H9 (cell line): ENCODE data around the gene H6PD. TPM values are rescaled to one million over a fixed set of nuclear protein-coding genes. Genes with fewer than 3 reads are reported as not detected.

Experiments
- DNase-seq: peaks from one replicate; pipeline ENCODE4 v3.0.0-alpha.2; 2017
- H2AFZ ChIP-seq: one replicate; pipeline ENCODE4 v1.6.1; 2013; ENCODE audit warnings: mild to moderate bottlenecking, low read length, control low read depth, moderate library complexity
- H2AK5ac ChIP-seq: 2 replicates; pipeline ENCODE4 v1.6.1; 2013; ENCODE audit warnings: low read length, control low read depth, mixed read lengths; ENCODE audit not compliant: insufficient read length
- H2BK120ac ChIP-seq: one replicate; pipeline ENCODE4 v1.6.1; 2013; ENCODE audit warnings: low read depth, mild to moderate bottlenecking, low read length, control low read depth, inconsistent platforms; ENCODE audit not compliant: poor library complexity, severe bottlenecking
- H2BK12ac ChIP-seq: 2 replicates; pipeline ENCODE4 v1.6.1; 2013; ENCODE audit warnings: low read length, control low read depth, mixed read lengths, low read depth; ENCODE audit not compliant: insufficient read length
- H2BK15ac ChIP-seq: 2 replicates; pipeline ENCODE4 v1.6.1; 2013; ENCODE audit warnings: low read depth, low read length, control low read depth
- H2BK20ac ChIP-seq: one replicate; pipeline ENCODE4 v1.6.1; 2013; ENCODE audit warnings: low read depth, mild to moderate bottlenecking, low read length, control low read depth, inconsistent platforms; ENCODE audit not compliant: poor library complexity, severe bottlenecking
- H2BK5ac ChIP-seq: 2 replicates; pipeline ENCODE4 v1.6.1; 2013; ENCODE audit warnings: low read length, control low read depth, mixed read lengths; ENCODE audit not compliant: insufficient read length
- H3K14ac ChIP-seq: 2 replicates; pipeline ENCODE4 v1.6.1; 2013; ENCODE audit warnings: low read length, control low read depth; ENCODE audit not compliant: insufficient read depth
- H3K18ac ChIP-seq: 2 replicates; pipeline ENCODE4 v1.6.1; 2013; ENCODE audit warnings: low read depth, mild to moderate bottlenecking, mixed read lengths, low read length, control low read depth; ENCODE audit not compliant: insufficient read length
- H3K23ac ChIP-seq: 2 replicates; pipeline ENCODE4 v1.6.1; 2013; ENCODE audit warnings: low read length, control low read depth, mixed read lengths, low read depth; ENCODE audit not compliant: insufficient read length
- H3K23me2 ChIP-seq: 2 replicates; pipeline ENCODE4 v1.6.1; 2013; ENCODE audit warnings: low read depth, mild to moderate bottlenecking, mixed read lengths, low read length, control low read depth; ENCODE audit not compliant: insufficient read length, poor library complexity, severe bottlenecking
- H3K27ac ChIP-seq: 2 replicates; pipeline ENCODE4 v1.5.1; 2013; ENCODE audit warnings: low read length, control low read depth, mixed read lengths, low read depth; ENCODE audit not compliant: insufficient read length
- H3K27me3 ChIP-seq: 2 replicates; pipeline ENCODE4 v1.6.1; 2013; ENCODE audit warnings: low read length, control low read depth, inconsistent platforms; ENCODE audit not compliant: insufficient read depth
- H3K4ac ChIP-seq: 2 replicates; pipeline ENCODE4 v1.6.1; 2013; ENCODE audit warnings: low read depth, mild to moderate bottlenecking, control low read depth, inconsistent platforms, low read length, moderate library complexity
- H3K4me1 ChIP-seq: 2 replicates; pipeline ENCODE4 v1.6.1; 2013; ENCODE audit warnings: low read length, control low read depth, inconsistent platforms; ENCODE audit not compliant: insufficient read depth
- H3K4me2 ChIP-seq: 2 replicates; pipeline ENCODE4 v1.6.1; 2013; ENCODE audit warnings: low read length, control low read depth, mixed read lengths; ENCODE audit not compliant: insufficient read length, insufficient read depth
- H3K56ac ChIP-seq: 2 replicates; pipeline ENCODE4 v1.6.1; 2013; ENCODE audit warnings: low read depth, mild to moderate bottlenecking, mixed read lengths, low read length, control low read depth; ENCODE audit not compliant: insufficient read length
- H3K79me1 ChIP-seq: 2 replicates; pipeline ENCODE4 v1.6.1; 2013; ENCODE audit warnings: low read depth, mild to moderate bottlenecking, moderate library complexity, low read length, control low read depth, inconsistent platforms; ENCODE audit not compliant: insufficient read depth, poor library complexity, severe bottlenecking
- H3K79me2 ChIP-seq: 2 replicates; pipeline ENCODE4 v1.6.1; 2013; ENCODE audit warnings: low read length, control low read depth, inconsistent platforms; ENCODE audit not compliant: insufficient read depth
- H3K9ac ChIP-seq: 2 replicates; pipeline ENCODE4 v1.6.1; 2013; ENCODE audit warnings: low read length, control low read depth, mixed read lengths; ENCODE audit not compliant: insufficient read length; ENCODE audit errors: extremely low read depth
- H3K9me3 ChIP-seq: one replicate; pipeline ENCODE4 v1.6.1; 2013; ENCODE audit warnings: low read depth, low read length, inconsistent platforms; ENCODE audit not compliant: control insufficient read depth
- H3T11ph ChIP-seq: one replicate; pipeline ENCODE4 v1.6.1; 2013; ENCODE audit warnings: mild to moderate bottlenecking, low read length, control low read depth, inconsistent platforms
- H4K20me1 ChIP-seq: one replicate; pipeline ENCODE4 v1.6.1; 2013; ENCODE audit not compliant: control insufficient read depth, insufficient read length, insufficient read depth
- H4K5ac ChIP-seq: 2 replicates; pipeline ENCODE4 v1.6.1; 2013; ENCODE audit warnings: low read depth, mild to moderate bottlenecking, mixed read lengths, low read length, control low read depth; ENCODE audit not compliant: insufficient read length
- H4K8ac ChIP-seq: replicated peaks from 2 replicates; pipeline ENCODE4 v1.6.1; 2013; ENCODE audit warnings: low read length, control low read depth, mixed read lengths, low read depth; ENCODE audit not compliant: insufficient read length
- H4K91ac ChIP-seq: 2 replicates; pipeline ENCODE4 v1.6.1; 2013; ENCODE audit warnings: low read depth, mild to moderate bottlenecking, moderate library complexity, mixed read lengths, low read length, control low read depth; ENCODE audit not compliant: insufficient read length
- H3K27ac Mint-ChIP-seq, 3 experiments: 2 replicates in 2 of 3; 3 replicates in 1 of 3; pipeline ENCODE4 v1.8.0; 2020 to 2021; ENCODE audit warnings: mixed read lengths in 3 of 3, mild to moderate bottlenecking in 1 of 3, moderate library complexity in 1 of 3
- H3K27me3 Mint-ChIP-seq: 2 replicates; pipeline ENCODE4 v1.8.0; 2021; ENCODE audit warnings: low read depth, mild to moderate bottlenecking, moderate library complexity, mixed read lengths
- H3K36me3 Mint-ChIP-seq, 3 experiments: 2 replicates in 2 of 3; 3 replicates in 1 of 3; pipeline ENCODE4 v1.8.0; 2020 to 2021; ENCODE audit warnings: low read depth in 3 of 3, mixed read lengths in 3 of 3; ENCODE audit not compliant: insufficient read depth in 1 of 3
- H3K4me1 Mint-ChIP-seq, 2 experiments: 2 replicates each; pipeline ENCODE4 v1.8.0; 2020; ENCODE audit warnings: mixed read lengths in 2 of 2
- H3K4me3 Mint-ChIP-seq, 2 experiments: 2 replicates in 1 of 2; 3 replicates in 1 of 2; pipeline ENCODE4 v1.8.0; 2020 to 2021; ENCODE audit warnings: mild to moderate bottlenecking in 2 of 2, mixed read lengths in 2 of 2, moderate library complexity in 1 of 2
- H3K9me3 Mint-ChIP-seq, 2 experiments: 2 replicates in 1 of 2; 3 replicates in 1 of 2; pipeline ENCODE4 v1.8.0; 2020; ENCODE audit warnings: mild to moderate bottlenecking in 2 of 2, mixed read lengths in 2 of 2, moderate library complexity in 1 of 2
- WGBS: extraction: QIAGEN DNeasy Blood & Tissue Kit; methylation state at CpG from one replicate; pipeline ENCODE4 v1.1.7; 2013; ENCODE audit warnings: missing lambda C conversion rate, low lambda C conversion rate, mixed read lengths; ENCODE audit not compliant: insufficient read length; ENCODE audit errors: extremely low coverage; 5-methylcytosine and 5-hydroxymethylcytosine counted together
- total RNA-seq: library from RNA; stranded (reverse); gene quantifications from 2 replicates; pipeline ENCODE4 v1.2.1, GENCODE V29; 2021
- TF ChIP-seq, protein P1 (sequence below): fragments of 200-600 bp; sonication (generic); conservative IDR thresholded peaks from 3 replicates; pipeline ENCODE4 v1.8.0; 2021; ENCODE audit warnings: antibody characterized with exemption, mild to moderate bottlenecking

H6PD gene
- total RNA-seq, 1 experiment from 2014 or later: 7.9 TPM

DNA sequence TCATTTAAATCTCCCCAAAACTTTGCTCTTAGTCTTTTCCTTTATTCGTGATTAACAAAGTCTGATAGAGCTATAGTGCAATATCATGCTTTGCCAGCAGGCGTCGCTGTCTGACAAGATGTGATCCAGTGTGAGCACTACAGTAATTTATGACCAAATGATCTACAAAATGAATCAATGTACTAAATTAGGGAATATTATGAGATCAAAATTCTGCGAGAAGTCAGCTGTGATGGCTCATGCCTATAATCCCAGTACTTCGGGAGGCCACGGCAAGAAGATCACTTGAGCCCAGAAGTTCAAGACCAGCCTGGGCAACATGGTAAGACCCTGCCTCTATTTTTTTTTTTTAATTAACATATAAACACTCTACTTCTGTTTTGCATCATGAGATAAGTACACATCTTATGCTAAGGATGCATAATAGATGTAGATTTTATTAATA is 54.5 kb downstream of the H6PD start:
- no peak overlapping the region for H3K4me3 Mint-ChIP-seq
- WGBS: no CpG with 5 or more reads among the region's 6 CpGs

More for the DNA sequence above, 54.5 kb downstream of the H6PD start:
- Histone ChIP-seq H2AFZ (no peak overlapping the region), H3K27me3 (peaks cover 8% of the 10 kb centered on the region; the same call in 1 of the 2 replicates), H2BK15ac (no peak overlapping the region), H3K79me1 (no peaks in the 10 kb centered on the region), H2BK12ac (no peak overlapping the region), H3K79me2 (no peaks in the 10 kb centered on the region), H4K91ac (no peak overlapping the region), H3K9me3 (no peaks in the 10 kb centered on the region), H3K9ac (no peak overlapping the region), H3K4me1 (no peaks in the 10 kb centered on the region), H3K4me2 (no peak overlapping the region), H4K5ac (no peak overlapping the region), H3K27ac (no peak overlapping the region), H4K20me1 (no peaks in the 10 kb centered on the region), H2BK20ac (no peak overlapping the region), H4K8ac (no peak overlapping the region), H2BK120ac (no peak overlapping the region), H3K23ac (no peak overlapping the region), H3K18ac (no peak overlapping the region), H2BK5ac (no peak overlapping the region), H3K23me2 (peaks cover 9% of the 10 kb centered on the region), H3K56ac (no peak overlapping the region), H3K14ac (no peak overlapping the region), H3K4ac (no peak overlapping the region), H3T11ph (no peak overlapping the region), H2AK5ac (no peak overlapping the region)
- DNase-seq: peak; percentile 55
- H3K27ac Mint-ChIP-seq: no peak overlapping the region
- peaks cover 32% of the 10 kb centered on the region for H3K27me3 Mint-ChIP-seq
- H3K36me3 Mint-ChIP-seq: peaks cover 0 to 4% (median 0%) of the 10 kb centered on the region in 3 experiments; a peak in 2 of 7 replicates
- peaks cover 3 to 4% of the 10 kb centered on the region in 2 experiments; a peak in 2 of 4 replicates for H3K4me1 Mint-ChIP-seq
- peaks cover 22 to 28% of the 10 kb centered on the region in 2 experiments for H3K9me3 Mint-ChIP-seq
- TF ChIP-seq, protein P1, sequence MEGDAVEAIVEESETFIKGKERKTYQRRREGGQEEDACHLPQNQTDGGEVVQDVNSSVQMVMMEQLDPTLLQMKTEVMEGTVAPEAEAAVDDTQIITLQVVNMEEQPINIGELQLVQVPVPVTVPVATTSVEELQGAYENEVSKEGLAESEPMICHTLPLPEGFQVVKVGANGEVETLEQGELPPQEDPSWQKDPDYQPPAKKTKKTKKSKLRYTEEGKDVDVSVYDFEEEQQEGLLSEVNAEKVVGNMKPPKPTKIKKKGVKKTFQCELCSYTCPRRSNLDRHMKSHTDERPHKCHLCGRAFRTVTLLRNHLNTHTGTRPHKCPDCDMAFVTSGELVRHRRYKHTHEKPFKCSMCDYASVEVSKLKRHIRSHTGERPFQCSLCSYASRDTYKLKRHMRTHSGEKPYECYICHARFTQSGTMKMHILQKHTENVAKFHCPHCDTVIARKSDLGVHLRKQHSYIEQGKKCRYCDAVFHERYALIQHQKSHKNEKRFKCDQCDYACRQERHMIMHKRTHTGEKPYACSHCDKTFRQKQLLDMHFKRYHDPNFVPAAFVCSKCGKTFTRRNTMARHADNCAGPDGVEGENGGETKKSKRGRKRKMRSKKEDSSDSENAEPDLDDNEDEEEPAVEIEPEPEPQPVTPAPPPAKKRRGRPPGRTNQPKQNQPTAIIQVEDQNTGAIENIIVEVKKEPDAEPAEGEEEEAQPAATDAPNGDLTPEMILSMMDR: peak; percentile 99
